ENCODE data around the gene CMTM4. TPM values are rescaled to one million over a fixed set of nuclear protein-coding genes. Genes with fewer than 3 reads are reported as not detected.

Gene CMTM4
- total RNA-seq, 1 donor: 20.7 TPM

GRCh38 chr16:66609139-66609510, 87.4 kb downstream of the CMTM4 start:
- TF ChIP-seq CTCF (IDR thresholded peaks at IDR 0.05; ENCODE audit: insufficient read depth, low read depth, low read length): no peak
- H3K4me3 ChIP-seq (ENCODE audit: low read depth, low read length): no peak overlapping the region
- DNase-seq (ENCODE audit: low read depth): no peak

- peak; percentile 88 for DNase-seq (ENCODE audit: low read depth)
- H3K4me3 ChIP-seq (ENCODE audit: low read depth, low read length): no peak overlapping the region
- peak; percentile 95 for TF ChIP-seq CTCF (IDR thresholded peaks at IDR 0.05; ENCODE audit: insufficient read depth, low read depth, low read length)
Observed at GRCh38 chr16:66608241-66609138, 88.1 kb downstream of the CMTM4 start.

- DNase-seq (ENCODE audit: low read depth): no peak
- peak overlapping the region; percentile 72 for H3K4me3 ChIP-seq (ENCODE audit: low read depth, low read length)
- TF ChIP-seq CTCF (IDR thresholded peaks at IDR 0.05; ENCODE audit: insufficient read depth, low read depth, low read length): no peak
Observed at GRCh38 chr16:66605979-66606751, 90.4 kb downstream of the CMTM4 start.

- peak; percentile 38 for DNase-seq (ENCODE audit: low read depth)
- peak overlapping the region; percentile 72 for H3K4me3 ChIP-seq (ENCODE audit: low read depth, low read length)
- TF ChIP-seq CTCF (IDR thresholded peaks at IDR 0.05; ENCODE audit: insufficient read depth, low read depth, low read length): no peak
Observed at GRCh38 chr16:66605177-66605978, 91.2 kb downstream of the CMTM4 start.

GRCh38 chr16:66604376-66605176, 92.0 kb downstream of the CMTM4 start, which contains the start of gene CMTM3:
CMTM3 (plus strand) TSS chr16:66604704; CDS start chr16:66604806, 102 bp downstream.
- peak; percentile 42 for TF ChIP-seq CTCF (IDR thresholded peaks at IDR 0.05; ENCODE audit: insufficient read depth, low read depth, low read length)
- peak; percentile 56 for DNase-seq (ENCODE audit: low read depth)

More at GRCh38 chr16:66604376-66605176, 92.0 kb downstream of the CMTM4 start, which contains the start of gene CMTM3:
- H3K4me3 ChIP-seq (ENCODE audit: low read depth, low read length): peak within 1 kb of the TSS; percentile 72
